Measurements from ENCODE around the gene SPEM2. TPM values are rescaled to one million over a fixed set of nuclear protein-coding genes. Genes with fewer than 3 reads are reported as not detected.

The SPEM2 gene
- total and polyA plus RNA-seq, 2 donors: 0.02 TPM; not detected in 1

Other genes with a start within 250 kb of the SPEM2 start
Only the 30 nearest of the 39 such genes appear.
- 245 TPM for gene GABARAP, start 183.2 kb upstream of the SPEM2 start, total RNA-seq
- 846 TPM for gene GABARAP, start 183.2 kb upstream of the SPEM2 start, polyA plus RNA-seq
- gene CTDNEP1, start 173.9 kb upstream of the SPEM2 start, total RNA-seq: 19.5 TPM
- gene CTDNEP1, start 173.9 kb upstream of the SPEM2 start, polyA plus RNA-seq: 79.7 TPM
- gene ELP5, start 173.4 kb upstream of the SPEM2 start, total RNA-seq: 50.7 TPM
- gene ELP5, start 173.4 kb upstream of the SPEM2 start, polyA plus RNA-seq: 35.9 TPM
- gene CLDN7, start 163.1 kb upstream of the SPEM2 start, total RNA-seq: 6.3 TPM
- 34.9 TPM for gene CLDN7, start 163.1 kb upstream of the SPEM2 start, polyA plus RNA-seq
- gene SLC2A4, start 143.9 kb upstream of the SPEM2 start, total RNA-seq: 0.19 TPM
- 1.2 TPM for gene SLC2A4, start 143.9 kb upstream of the SPEM2 start, polyA plus RNA-seq
- 0.66 TPM for gene YBX2, start 131.0 kb upstream of the SPEM2 start, total RNA-seq
- gene YBX2, start 131.0 kb upstream of the SPEM2 start, polyA plus RNA-seq: 0.48 TPM
- gene EIF5A, start 118.0 kb upstream of the SPEM2 start, total RNA-seq: 305 TPM
- 324 TPM for gene EIF5A, start 118.0 kb upstream of the SPEM2 start, polyA plus RNA-seq
- gene GPS2, start 110.3 kb upstream of the SPEM2 start, total RNA-seq: 49.2 TPM
- 71.3 TPM for gene GPS2, start 110.3 kb upstream of the SPEM2 start, polyA plus RNA-seq
- gene NEURL4, start 96.3 kb upstream of the SPEM2 start, total RNA-seq: 12.3 TPM
- gene NEURL4, start 96.3 kb upstream of the SPEM2 start, polyA plus RNA-seq: 39.6 TPM
- 167 TPM for gene ACAP1, start 89.1 kb upstream of the SPEM2 start, total RNA-seq
- 364 TPM for gene ACAP1, start 89.1 kb upstream of the SPEM2 start, polyA plus RNA-seq
- 3.0 TPM for gene KCTD11, start 73.5 kb upstream of the SPEM2 start, total RNA-seq
- gene KCTD11, start 73.5 kb upstream of the SPEM2 start, polyA plus RNA-seq: 9.9 TPM
- not detected for gene TMEM95, start 70.5 kb upstream of the SPEM2 start, total RNA-seq
- 0.05 TPM for gene TMEM95, start 70.5 kb upstream of the SPEM2 start, polyA plus RNA-seq
- gene TNK1, start 44.5 kb upstream of the SPEM2 start, total RNA-seq: 1.8 TPM
- 7.2 TPM for gene TNK1, start 44.5 kb upstream of the SPEM2 start, polyA plus RNA-seq
- gene PLSCR3, start 31.1 kb upstream of the SPEM2 start, total RNA-seq: 9.3 TPM
- gene PLSCR3, start 31.1 kb upstream of the SPEM2 start, polyA plus RNA-seq: 32.7 TPM
- 109 TPM for gene TMEM256, start 21.5 kb upstream of the SPEM2 start, total RNA-seq
- gene TMEM256, start 21.5 kb upstream of the SPEM2 start, polyA plus RNA-seq: 152 TPM
- gene NLGN2, start 17.8 kb upstream of the SPEM2 start, total RNA-seq: 0.38 TPM
- gene NLGN2, start 17.8 kb upstream of the SPEM2 start, polyA plus RNA-seq: 5.6 TPM
- not detected for gene SPEM1, start 5.3 kb upstream of the SPEM2 start, total RNA-seq
- gene SPEM1, start 5.3 kb upstream of the SPEM2 start, polyA plus RNA-seq: not detected
- not detected for gene SPEM3, start 3.2 kb downstream of the SPEM2 start, total RNA-seq
- not detected for gene SPEM3, start 3.2 kb downstream of the SPEM2 start, polyA plus RNA-seq
- 6.8 TPM for gene TMEM102, start 9.8 kb downstream of the SPEM2 start, total RNA-seq
- gene TMEM102, start 9.8 kb downstream of the SPEM2 start, polyA plus RNA-seq: 5.1 TPM
- 5.8 TPM for gene FGF11, start 13.9 kb downstream of the SPEM2 start, total RNA-seq
- 5.5 TPM for gene FGF11, start 13.9 kb downstream of the SPEM2 start, polyA plus RNA-seq
- 12.9 TPM for gene CHRNB1, start 19.4 kb downstream of the SPEM2 start, total RNA-seq
- 18.5 TPM for gene CHRNB1, start 19.4 kb downstream of the SPEM2 start, polyA plus RNA-seq
- gene ZBTB4, start 54.0 kb downstream of the SPEM2 start, total RNA-seq: 10.9 TPM
- 29.5 TPM for gene ZBTB4, start 54.0 kb downstream of the SPEM2 start, polyA plus RNA-seq
- gene SLC35G6, start 55.8 kb downstream of the SPEM2 start, total RNA-seq: not detected
- 0.09 TPM for gene SLC35G6, start 55.8 kb downstream of the SPEM2 start, polyA plus RNA-seq
- gene POLR2A, start 58.8 kb downstream of the SPEM2 start, total RNA-seq: 23.5 TPM
- 33.5 TPM for gene POLR2A, start 58.8 kb downstream of the SPEM2 start, polyA plus RNA-seq
- gene TNFSF12, start 123.4 kb downstream of the SPEM2 start, total RNA-seq: 4.2 TPM
- gene TNFSF12, start 123.4 kb downstream of the SPEM2 start, polyA plus RNA-seq: 21.3 TPM
- 6.4 TPM for gene TNFSF13, start 133.1 kb downstream of the SPEM2 start, total RNA-seq
- gene TNFSF13, start 133.1 kb downstream of the SPEM2 start, polyA plus RNA-seq: 19.6 TPM
- gene SENP3, start 136.3 kb downstream of the SPEM2 start, total RNA-seq: 54.2 TPM
- gene SENP3, start 136.3 kb downstream of the SPEM2 start, polyA plus RNA-seq: 44.7 TPM
- gene CD68, start 154.0 kb downstream of the SPEM2 start, total RNA-seq: 47.0 TPM
- gene CD68, start 154.0 kb downstream of the SPEM2 start, polyA plus RNA-seq: 124 TPM
- 57.8 TPM for gene MPDU1, start 158.2 kb downstream of the SPEM2 start, total RNA-seq
- 48.0 TPM for gene MPDU1, start 158.2 kb downstream of the SPEM2 start, polyA plus RNA-seq
- gene SOX15, start 164.5 kb downstream of the SPEM2 start, total RNA-seq: 0.94 TPM
- 5.2 TPM for gene SOX15, start 164.5 kb downstream of the SPEM2 start, polyA plus RNA-seq